GM21360 (cell line): ENCODE measurements around the gene MCEMP1.
A peak's percentile ranks its signal among the peaks of the same experiment; 100 is the strongest.

Experiments
- ATAC-seq: cut with Tn5 transposase; IDR thresholded peaks from one replicate; pipeline ENCODE4 v1.9.1; 2021; ENCODE audit warnings: mild to moderate bottlenecking, moderate library complexity; ENCODE audit not compliant: unreplicated experiment

MCEMP1 gene

GRCh38 chr19:7676854-7677253, at the start of gene MCEMP1:
Gene MCEMP1 (plus strand): TSS chr19:7677090. CDS start chr19:7677121, 31 bp downstream.
- no peak for ATAC-seq

GRCh38 chr19:7627166-7627565, 49.7 kb upstream of the MCEMP1 start:
- ATAC-seq = no peak

GRCh38 chr19:7628589-7629311, 48.1 kb upstream of the MCEMP1 start:
- no peak for ATAC-seq

GRCh38 chr19:7629347-7630054, 47.4 kb upstream of the MCEMP1 start, which contains the start of the genes PET100 and XAB2:
Gene PET100 (plus strand): TSS chr19:7629793. CDS start chr19:7629834, 41 bp downstream.
Gene XAB2 (minus strand): TSS chr19:7629545. CDS start chr19:7629527, 18 bp downstream.
- ATAC-seq = peak; percentile 85

GRCh38 chr19:7631577-7631976, 45.3 kb upstream of the MCEMP1 start:
- no peak for ATAC-seq

- no peak for ATAC-seq
Measured at GRCh38 chr19:7632340-7633203, 44.3 kb upstream of the MCEMP1 start.

- no peak for ATAC-seq
Measured at GRCh38 chr19:7633698-7634097, 43.2 kb upstream of the MCEMP1 start, which contains the start of gene PCP2. Gene PCP2 (minus strand): TSS chr19:7633719. CDS start chr19:7633457, 262 bp downstream.

- no peak for ATAC-seq
Measured at GRCh38 chr19:7635670-7636069, 41.2 kb upstream of the MCEMP1 start.

GRCh38 chr19:7636317-7636690, 40.6 kb upstream of the MCEMP1 start:
- no peak for ATAC-seq

GRCh38 chr19:7636691-7637373, 40.1 kb upstream of the MCEMP1 start, which contains the start of gene STXBP2:
Gene STXBP2 (plus strand): TSS chr19:7637110. CDS start chr19:7637150, 40 bp downstream.
- peak; percentile 55 for ATAC-seq

- ATAC-seq = peak; percentile 16
Measured at GRCh38 chr19:7637374-7638256, 39.3 kb upstream of the MCEMP1 start.

- no peak for ATAC-seq
Measured at GRCh38 chr19:7638802-7639465, 38.0 kb upstream of the MCEMP1 start.

- no peak for ATAC-seq
Measured at GRCh38 chr19:7639863-7640348, 37.0 kb upstream of the MCEMP1 start.

- ATAC-seq = no peak
Measured at GRCh38 chr19:7640803-7641202, 36.1 kb upstream of the MCEMP1 start.

GRCh38 chr19:7641290-7642276, 35.3 kb upstream of the MCEMP1 start:
- ATAC-seq = no peak

- no peak for ATAC-seq
Measured at GRCh38 chr19:7642295-7643030, 34.4 kb upstream of the MCEMP1 start.

GRCh38 chr19:7643031-7643415, 33.9 kb upstream of the MCEMP1 start:
- ATAC-seq = no peak
